H1 (cell line): ENCODE data around the gene DMRT1. TPM values are rescaled to one million over a fixed set of nuclear protein-coding genes. Genes with fewer than 3 reads are reported as not detected.
A peak's percentile ranks its signal among the peaks of the same experiment; 100 is the strongest.

Experiments used
- CTCF ChIA-PET: fragments of 300-600 bp; sonication (Branson Sonifier 250); formaldehyde crosslinking; loops from one replicate; lab custom pipeline; 2021; ENCODE audit not compliant: partially characterized antibody; lab: Charles Lee
- POLR2A ChIA-PET: fragments of 300-600 bp; sonication (Branson Sonifier 250); formaldehyde crosslinking; loops from one replicate; lab custom pipeline; 2021; ENCODE audit warnings: inconsistent platforms; ENCODE audit not compliant: partially characterized antibody; lab: Charles Lee
- DNase-seq, 2 experiments: peaks; one replicate each; pipeline versions ENCODE4 v3.0.0 to v3.0.0-alpha.2; 2010 to 2022; ENCODE audit warnings: low spot score in 2 of 2, low read depth in 1 of 2, mixed read lengths in 1 of 2
- FAIRE-seq: peaks from 2 replicates; lab custom pipeline; 2011; peaks lifted over from hg19 to GRCh38; lab: Jason Lieb, UNC
- H2AFZ ChIP-seq: 2 replicates; pipeline ENCODE4 v1.8.1; 2012; ENCODE audit warnings: low read length, inconsistent platforms
- H2AK5ac ChIP-seq: 2 replicates; pipeline ENCODE4 v1.6.1; 2013; ENCODE audit warnings: low read depth, low read length
- H2BK120ac ChIP-seq: replicated peaks from 2 replicates; pipeline ENCODE3; 2013; ENCODE audit warnings: low read depth, low read length, inconsistent platforms
- H2BK12ac ChIP-seq: 2 replicates; pipeline ENCODE4 v1.6.1; 2013; ENCODE audit warnings: low read depth, low read length
- H2BK15ac ChIP-seq: 2 replicates; pipeline ENCODE4 v1.6.1; 2013; ENCODE audit warnings: low read length
- H2BK20ac ChIP-seq: 2 replicates; pipeline ENCODE4 v1.6.1; 2013; ENCODE audit warnings: low read length
- H2BK5ac ChIP-seq: 2 replicates; pipeline ENCODE4 v1.6.1; 2013; ENCODE audit warnings: low read depth, low read length
- H3K14ac ChIP-seq: 2 replicates; pipeline ENCODE4 v1.6.1; 2013; ENCODE audit warnings: inconsistent platforms; ENCODE audit not compliant: insufficient read length
- H3K18ac ChIP-seq: 2 replicates; pipeline ENCODE4 v1.6.1; 2013; ENCODE audit warnings: low read length; ENCODE audit errors: extremely low read depth
- H3K23ac ChIP-seq: 2 replicates; pipeline ENCODE4 v1.6.1; 2013; ENCODE audit warnings: inconsistent platforms; ENCODE audit not compliant: insufficient read length
- H3K23me2 ChIP-seq: 2 replicates; pipeline ENCODE4 v1.6.1; 2013; ENCODE audit warnings: low read depth, low read length
- H3K27ac ChIP-seq: 2 replicates; pipeline ENCODE4 v1.6.1; 2011; ENCODE audit warnings: low read depth, low read length, inconsistent platforms
- H3K27me3 ChIP-seq, 4 experiments: replicated peaks in 1 of 4; 1 replicate in 1 of 4; 2 replicates in 3 of 4; pipeline versions ENCODE4 v1.6.1 to v1.8.1; 2011 to 2013; ENCODE audit warnings: low read length in 3 of 4, mild to moderate bottlenecking in 3 of 4, inconsistent platforms in 2 of 4, mixed read lengths in 2 of 4, moderate library complexity in 1 of 4; ENCODE audit not compliant: control insufficient read depth in 3 of 4, insufficient read depth in 3 of 4; ENCODE audit errors: extremely low read depth in 1 of 4
- H3K36me3 ChIP-seq, 4 experiments: 2 replicates each; pipeline versions ENCODE4 v1.6.1 to v1.8.1; 2011 to 2013; ENCODE audit warnings: mild to moderate bottlenecking in 4 of 4, low read length in 3 of 4, moderate library complexity in 2 of 4, control low read depth in 1 of 4, inconsistent platforms in 1 of 4; ENCODE audit not compliant: insufficient read depth in 4 of 4, control insufficient read depth in 2 of 4
- H3K4ac ChIP-seq: replicated peaks from 2 replicates; pipeline ENCODE3; 2013; ENCODE audit warnings: low read length, low read depth, mixed read lengths, inconsistent platforms; ENCODE audit not compliant: insufficient read length
- H3K4me1 ChIP-seq, 4 experiments: replicated peaks in 1 of 4; 1 replicate in 1 of 4; 2 replicates in 3 of 4; pipeline versions ENCODE4 v1.6.1 to v1.8.1; 2011 to 2013; ENCODE audit warnings: low read length in 3 of 4, inconsistent platforms in 2 of 4, mixed read lengths in 1 of 4; ENCODE audit not compliant: insufficient read depth in 4 of 4, control insufficient read depth in 3 of 4
- H3K4me2 ChIP-seq, 2 experiments: 2 replicates each; pipeline versions ENCODE4 v1.6.1 to v1.8.1; 2011 to 2013; ENCODE audit warnings: low read depth in 2 of 2, low read length in 2 of 2, control low read depth in 1 of 2, inconsistent platforms in 1 of 2, mild to moderate bottlenecking in 1 of 2; ENCODE audit not compliant: insufficient read depth in 1 of 2
- H3K4me3 ChIP-seq, 4 experiments: fragments of 200-600, 300-600 bp in 1 of 4; sonication (generic), shearing (Covaris generic), sonication (Bioruptor Twin) in 1 of 4; 2 replicates each; pipeline versions ENCODE4 v1.5.1 to v1.8.1; 2011 to 2016; ENCODE audit warnings: low read length in 4 of 4, low read depth in 3 of 4, control low read depth in 2 of 4, inconsistent platforms in 2 of 4, mild to moderate bottlenecking in 2 of 4, mixed read lengths in 1 of 4, moderate library complexity in 1 of 4; ENCODE audit not compliant: insufficient read depth in 2 of 4; ENCODE audit errors: extremely low read depth in 1 of 4
- H3K56ac ChIP-seq: replicated peaks from 2 replicates; pipeline ENCODE3; 2013; ENCODE audit warnings: low read depth, mild to moderate bottlenecking, mixed read lengths, low read length, inconsistent platforms; ENCODE audit not compliant: insufficient read length
- H3K79me1 ChIP-seq: 2 replicates; pipeline ENCODE4 v1.6.1; 2013; ENCODE audit warnings: low read depth, low read length, control low read depth
- H3K79me2 ChIP-seq, 2 experiments: 2 replicates each; pipeline versions ENCODE4 v1.6.1 to v1.8.1; 2012 to 2013; ENCODE audit warnings: low read length in 2 of 2, mild to moderate bottlenecking in 2 of 2, inconsistent platforms in 1 of 2; ENCODE audit not compliant: insufficient read depth in 2 of 2, control insufficient read depth in 1 of 2
- H3K9ac ChIP-seq, 4 experiments: replicated peaks in 1 of 4; 1 replicate in 1 of 4; 2 replicates in 3 of 4; pipeline versions ENCODE4 v1.6.1 to v1.8.1; 2011 to 2013; ENCODE audit warnings: low read depth in 3 of 4, low read length in 3 of 4, control low read depth in 2 of 4, mild to moderate bottlenecking in 2 of 4, moderate library complexity in 2 of 4, inconsistent platforms in 1 of 4; ENCODE audit errors: extremely low read depth in 1 of 4
- H3K9me3 ChIP-seq, 2 experiments: 2 replicates each; pipeline versions ENCODE4 v1.6.1 to v1.8.1; 2012 to 2013; ENCODE audit warnings: mild to moderate bottlenecking in 2 of 2, moderate library complexity in 2 of 2, control low read depth in 1 of 2, inconsistent platforms in 1 of 2, low read depth in 1 of 2, low read length in 1 of 2, mixed read lengths in 1 of 2; ENCODE audit not compliant: insufficient read depth in 2 of 2
- H4K20me1 ChIP-seq, 2 experiments: replicated peaks in 1 of 2; 2 replicates each; pipeline versions ENCODE3 to v1.8.1; 2011 to 2013; ENCODE audit warnings: inconsistent platforms in 2 of 2, low read length in 2 of 2, mild to moderate bottlenecking in 1 of 2; ENCODE audit not compliant: insufficient read depth in 2 of 2, control insufficient read depth in 1 of 2
- H4K5ac ChIP-seq: 2 replicates; pipeline ENCODE4 v1.6.1; 2013; ENCODE audit warnings: low read length, low read depth, mixed read lengths, inconsistent platforms; ENCODE audit not compliant: insufficient read length
- H4K8ac ChIP-seq: 2 replicates; pipeline ENCODE4 v1.8.0; 2013; ENCODE audit warnings: mild to moderate bottlenecking, moderate library complexity, low read length, inconsistent platforms; ENCODE audit not compliant: insufficient read depth; ENCODE audit errors: extremely low read depth
- H4K91ac ChIP-seq: replicated peaks from 2 replicates; pipeline ENCODE3; 2013; ENCODE audit warnings: low read length, mixed read lengths, inconsistent platforms; ENCODE audit not compliant: insufficient read length
- CEBPB ChIP-seq: IDR thresholded peaks from 2 replicates; pipeline ENCODE4 v1.6.1; 2012; ENCODE audit warnings: low read depth, low read length
- EGR1 ChIP-seq: IDR thresholded peaks from 2 replicates; pipeline ENCODE4 v1.6.1; 2011; ENCODE audit warnings: low read depth, low read length, borderline replicate concordance
- EZH2 ChIP-seq: fragments of 200-600 bp; sonication (generic); IDR thresholded peaks from 2 replicates; pipeline ENCODE4 v1.7.1; 2012; ENCODE audit warnings: low read depth, mild to moderate bottlenecking, moderate library complexity, low read length, inconsistent platforms; ENCODE audit not compliant: severe bottlenecking
- GABPA ChIP-seq: IDR thresholded peaks from 2 replicates; pipeline ENCODE4 v1.6.1; 2011; ENCODE audit warnings: mild to moderate bottlenecking, low read length, moderate library complexity, borderline replicate concordance; ENCODE audit not compliant: insufficient read depth
- RNF2 ChIP-seq: fragments of 200-900, 300-1000 bp; sonication (generic); IDR thresholded peaks from 2 replicates; pipeline ENCODE4 v1.7.1; 2016; ENCODE audit warnings: borderline replicate concordance, low read depth, mild to moderate bottlenecking, antibody characterized with exemption, low read length; ENCODE audit not compliant: poor library complexity, severe bottlenecking; ENCODE audit errors: missing control alignments
- SUZ12 ChIP-seq: fragments of 200-600 bp; sonication (generic); IDR thresholded peaks from 2 replicates; pipeline ENCODE4 v1.6.1; 2012; ENCODE audit warnings: mild to moderate bottlenecking, inconsistent platforms, low read length, moderate library complexity, mixed read lengths
- YY1 ChIP-seq: IDR thresholded peaks from 2 replicates; pipeline ENCODE4 v1.6.1; 2011; ENCODE audit warnings: low read depth, mild to moderate bottlenecking, low read length
- WGBS, 2 experiments: shearing (Covaris generic) in 1 of 2; methylation state at CpG; one replicate each; pipeline versions ENCODE4 v1.1.6 to v1.1.7; 2013 to 2015; ENCODE audit warnings: low lambda C conversion rate in 2 of 2, mixed read lengths in 2 of 2, inconsistent platforms in 1 of 2, low coverage in 1 of 2, missing lambda C conversion rate in 1 of 2; ENCODE audit not compliant: insufficient replicate concordance in 2 of 2, insufficient coverage in 1 of 2, insufficient read length in 1 of 2; ENCODE audit errors: extremely low coverage in 1 of 2, missing lambda C conversion rate in 1 of 2; 5-methylcytosine and 5-hydroxymethylcytosine counted together
- long read RNA-seq, 2 experiments: library from RNA in 1 of 2; library from capped mRNA in 1 of 2; stranded (forward); transcript quantifications; one replicate each; pipeline ENCODE4 v2.0.0, GENCODE V29; 2021; ENCODE audit warnings: inconsistent platforms in 1 of 2
- polyA minus RNA-seq, 3 experiments: library from RNA; depleted of rRNA, polyadenylated mRNA; stranded (reverse); fragments of >200 nt; gene quantifications; 1 replicate in 2 of 3; 2 replicates in 1 of 3; pipeline ENCODE4 v1.2.3, GENCODE V29; 2011
- polyA plus RNA-seq, 7 experiments: library from polyadenylated mRNA; depleted of rRNA in 3 of 7; stranded (reverse) in 5 of 7; unstranded in 2 of 7; fragments of >200 nt in 5 of 7; fragments of 200-250 nt in 2 of 7; gene quantifications; 1 replicate in 5 of 7; 2 replicates in 1 of 7; 4 replicates in 1 of 7; pipeline versions ENCODE4 v1.2.1 to v1.2.3, GENCODE V29; 2011 to 2013; ENCODE audit warnings: missing spikeins in 2 of 7, mixed read lengths in 2 of 7
- total RNA-seq: library from RNA; stranded (reverse); fragmentation: NEBNext Ultra II Directional; extraction: Animal tissue kit (Norgen Biotek cat#: 25700); gene quantifications from 2 replicates; pipeline ENCODE4 v1.2.1, GENCODE V29; 2021
- TF ChIP-seq, protein P1 (sequence below): IDR thresholded peaks from 2 replicates; pipeline ENCODE4 v1.6.1; 2012; ENCODE audit warnings: inconsistent platforms

The DMRT1 gene
- total RNA-seq (not detected in 2 replicates), polyA plus RNA-seq (2011; rRNA removed) (0.06 and 0.15 TPM in 2 replicates), polyA minus RNA-seq (2011; rRNA and poly(A)+ RNA removed) (0.25 and 0.32 TPM in 2 replicates)
- polyA plus RNA-seq (2011; cell fraction: cytosol; rRNA removed), result 0.19 TPM
- 0.10 TPM for polyA plus RNA-seq (2011; cell fraction: nucleus; rRNA removed)
- 0.12 TPM in 1 of 4 replicates, not detected in the others for polyA plus RNA-seq (2012, experiment 1 of 2)
- polyA plus RNA-seq (2012, experiment 2 of 2), result 0.07 TPM
- 0.08 TPM for polyA plus RNA-seq (2013, experiment 1 of 2)
- polyA plus RNA-seq (2013, experiment 2 of 2), result 0.07 TPM
- not detected for polyA minus RNA-seq (2011; cell fraction: cytosol; rRNA and poly(A)+ RNA removed)
- not detected for polyA minus RNA-seq (2011; cell fraction: nucleus; rRNA and poly(A)+ RNA removed)
- long read RNA-seq, experiment 1, result 0 reads
- long read RNA-seq, experiment 2, result 0 reads

- DNase-seq (peak in 1 of 2 experiments; percentile 72), FAIRE-seq (no peak)
- no peak within 1 kb of the TSS for H4K91ac ChIP-seq
- H4K8ac ChIP-seq, result no peak within 1 kb of the TSS; the same call in 1 of the 2 replicates
- H3K27me3 ChIP-seq, result peaks cover 54 to 96% (median 92%) of the 10 kb centered on the region in 4 experiments
- peak within 1 kb of the TSS in 2 of 4 experiments; percentile 18 to 54; a peak in 5 of 8 replicates for H3K4me3 ChIP-seq
- peaks cover 0 to 3% of the 10 kb centered on the region in 2 experiments; a peak in 1 of 4 replicates for H3K9me3 ChIP-seq
- no peak within 1 kb of the TSS for H2AK5ac ChIP-seq
- no peak within 1 kb of the TSS for H2BK12ac ChIP-seq
- H3K79me1 ChIP-seq, result no peaks in the 10 kb centered on the region
- H2BK20ac ChIP-seq, result no peak within 1 kb of the TSS
- 4% methylated on average over 64 of the region's 84 CpGs; no CpG with 5 or more reads in 1 of the 2 experiments for WGBS, 2 experiments
- no peak within 1 kb of the TSS for H2BK5ac ChIP-seq
- H3K36me3 ChIP-seq, result no peaks in the 10 kb centered on the region; a peak in 1 of 8 replicates
- H3K56ac ChIP-seq, result no peak within 1 kb of the TSS
- no peak within 1 kb of the TSS for H3K9ac ChIP-seq
- H3K14ac ChIP-seq, result no peak within 1 kb of the TSS
- no peak within 1 kb of the TSS for H3K18ac ChIP-seq
- no peak within 1 kb of the TSS for H2AFZ ChIP-seq
- no peak within 1 kb of the TSS for H2BK120ac ChIP-seq
- H3K27ac ChIP-seq, result no peak within 1 kb of the TSS
- peak within 1 kb of the TSS; percentile 24 to 61 for H3K4me2 ChIP-seq
- no peaks in the 10 kb centered on the region for H3K79me2 ChIP-seq
- no peak within 1 kb of the TSS for H4K5ac ChIP-seq
- H3K4ac ChIP-seq, result no peak within 1 kb of the TSS
- H3K23me2 ChIP-seq, result peaks cover 7% of the 10 kb centered on the region; the same call in 1 of the 2 replicates
- no peak within 1 kb of the TSS for H2BK15ac ChIP-seq
- ChIA-PET CTCF (interaction anchor here (0.7 to 1.0 kb wide), 2 partner anchors 116 to 163 kb away, joined by 4 read pairs; no protein-coding TSS in a partner anchor), POLR2A (no interaction called here)
- H3K4me1 ChIP-seq, result peaks cover 0 to 7% (median 0%) of the 10 kb centered on the region in 4 experiments; a peak in 3 of 7 replicates
- H4K20me1 ChIP-seq, result peaks cover 0 to 13% of the 10 kb centered on the region in 2 experiments
- H3K23ac ChIP-seq, result no peak within 1 kb of the TSS
- TF ChIP-seq CEBPB, result no peak
- peak; percentile 15; the same call in 1 of the 2 replicates for TF ChIP-seq GABPA
- TF ChIP-seq YY1, result no peak
- TF ChIP-seq, protein P1, sequence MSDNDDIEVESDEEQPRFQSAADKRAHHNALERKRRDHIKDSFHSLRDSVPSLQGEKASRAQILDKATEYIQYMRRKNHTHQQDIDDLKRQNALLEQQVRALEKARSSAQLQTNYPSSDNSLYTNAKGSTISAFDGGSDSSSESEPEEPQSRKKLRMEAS, result peak; percentile 39
- TF ChIP-seq SUZ12, result peak; percentile 87
- TF ChIP-seq EZH2, result peak; percentile 66
- TF ChIP-seq RNF2, result peak; percentile 29
- TF ChIP-seq EGR1, result 0 out of 2 replicates have a peak, but pooled peaks have one; percentile 21
Observed at GRCh38 chr9:841371-842209, at the start of gene DMRT1. Gene DMRT1 (plus strand): TSS chr9:841697. CDS start chr9:841839, 142 bp downstream.
